ENCODE data around the gene CUL7. TPM values are rescaled to one million over a fixed set of nuclear protein-coding genes. Genes with fewer than 3 reads are reported as not detected.

Gene CUL7
- total RNA-seq, 1 experiment from 2014 or later = 18.6 TPM

DNA sequence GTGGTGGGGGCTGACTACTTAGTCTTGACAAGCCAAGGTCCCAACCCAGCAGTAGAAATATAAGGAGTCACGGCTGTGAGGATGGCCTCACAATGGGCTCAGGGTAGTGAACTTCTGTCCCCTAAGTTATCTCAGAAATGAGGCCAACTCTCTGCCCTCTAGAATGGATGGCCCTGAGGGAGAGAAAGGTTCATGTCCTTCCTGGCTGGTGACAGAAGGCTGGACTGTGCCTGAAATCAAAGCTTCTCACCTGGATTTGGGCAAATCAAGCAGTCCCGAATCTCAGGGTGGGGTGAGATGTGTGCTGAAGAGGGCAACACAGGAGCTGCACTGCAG is 19.5 kb downstream of the CUL7 start:
- peaks cover 13% of the 10 kb centered on the region for H3K36me3 ChIP-seq (ENCODE audit: low read depth, low read length)
- no peak overlapping the region for H2AFZ ChIP-seq (ENCODE audit: low read length)
- H3K4me2 ChIP-seq (ENCODE audit: low read length) = no peak overlapping the region
- H3K4me3 ChIP-seq (ENCODE audit: low read length) = no peak overlapping the region
- H3K27ac ChIP-seq (ENCODE audit: low read length) = no peak overlapping the region
- no peaks in the 10 kb centered on the region for H3K4me1 ChIP-seq (ENCODE audit: insufficient read depth, low read length)
- no peaks in the 10 kb centered on the region for H3K9me3 ChIP-seq (ENCODE audit: low read length)
- ChIA-PET POLR2A (ENCODE audit: unreplicated experiment) (no interaction called here), CTCF (no interaction called here)
- H3K9me2 ChIP-seq (replicated peaks; ENCODE audit: low read length) = no peaks in the 10 kb centered on the region
- ATAC-seq = no peak
- intact Hi-C loops (cut with micrococcal nuclease) = no loop called here
- no peaks in the 10 kb centered on the region for H3K27me3 ChIP-seq (ENCODE audit: low read length)
- no peaks in the 10 kb centered on the region for H4K20me1 ChIP-seq (ENCODE audit: low read length)
- H3F3A ChIP-seq (ENCODE audit: low read length, unreplicated experiment) = no peaks in the 10 kb centered on the region
- TF ChIP-seq, protein P1, sequence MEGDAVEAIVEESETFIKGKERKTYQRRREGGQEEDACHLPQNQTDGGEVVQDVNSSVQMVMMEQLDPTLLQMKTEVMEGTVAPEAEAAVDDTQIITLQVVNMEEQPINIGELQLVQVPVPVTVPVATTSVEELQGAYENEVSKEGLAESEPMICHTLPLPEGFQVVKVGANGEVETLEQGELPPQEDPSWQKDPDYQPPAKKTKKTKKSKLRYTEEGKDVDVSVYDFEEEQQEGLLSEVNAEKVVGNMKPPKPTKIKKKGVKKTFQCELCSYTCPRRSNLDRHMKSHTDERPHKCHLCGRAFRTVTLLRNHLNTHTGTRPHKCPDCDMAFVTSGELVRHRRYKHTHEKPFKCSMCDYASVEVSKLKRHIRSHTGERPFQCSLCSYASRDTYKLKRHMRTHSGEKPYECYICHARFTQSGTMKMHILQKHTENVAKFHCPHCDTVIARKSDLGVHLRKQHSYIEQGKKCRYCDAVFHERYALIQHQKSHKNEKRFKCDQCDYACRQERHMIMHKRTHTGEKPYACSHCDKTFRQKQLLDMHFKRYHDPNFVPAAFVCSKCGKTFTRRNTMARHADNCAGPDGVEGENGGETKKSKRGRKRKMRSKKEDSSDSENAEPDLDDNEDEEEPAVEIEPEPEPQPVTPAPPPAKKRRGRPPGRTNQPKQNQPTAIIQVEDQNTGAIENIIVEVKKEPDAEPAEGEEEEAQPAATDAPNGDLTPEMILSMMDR (conservative IDR thresholded peaks at IDR 0.05; ENCODE audit: low read depth, low read length) = no peak
- no peak for TF ChIP-seq EZH2 (IDR thresholded peaks at IDR 0.05; ENCODE audit: low read length, unreplicated experiment)
- no peak for TF ChIP-seq EZH2phosphoT487 (IDR thresholded peaks at IDR 0.05; ENCODE audit: borderline replicate concordance, low read length)
- H3K9ac ChIP-seq (ENCODE audit: low read length) = no peak overlapping the region
- no peak for DNase-seq
- no peaks in the 10 kb centered on the region for H3K79me2 ChIP-seq (ENCODE audit: low read length)
- BruUV-seq (replicated peaks) = no TSS peak

DNA sequence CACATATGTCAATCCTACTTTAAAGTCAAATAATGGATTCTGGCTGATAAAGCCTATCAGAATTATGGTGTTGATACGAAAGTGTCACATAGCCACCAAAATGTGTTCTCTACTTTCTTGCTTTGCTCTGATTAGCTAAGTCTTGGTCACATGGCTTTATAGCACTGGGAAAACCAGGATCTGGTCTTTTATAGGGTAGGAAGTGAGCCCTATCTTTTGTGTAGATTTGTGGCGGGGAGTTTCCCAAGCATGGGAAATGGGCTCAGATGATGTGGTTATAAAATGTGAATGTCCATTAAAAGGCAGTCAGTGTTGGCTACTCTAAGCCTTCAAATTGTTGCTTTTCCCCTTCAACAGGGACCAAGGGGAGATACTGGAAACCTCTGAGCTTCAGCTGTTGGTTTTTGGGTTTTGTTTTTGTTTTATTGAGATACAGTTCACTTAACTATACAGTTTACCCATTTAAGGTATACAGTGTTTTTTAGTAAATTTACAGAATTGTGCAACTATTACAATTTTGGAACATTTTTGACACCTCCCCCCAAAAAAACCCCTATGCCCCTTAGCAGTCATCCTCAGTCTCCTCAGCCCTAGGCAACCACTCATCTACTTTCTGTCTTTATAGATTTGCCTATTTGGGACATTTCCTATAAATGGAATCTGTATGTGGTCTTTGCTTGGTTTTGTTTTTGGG is 20.0 kb downstream of the CUL7 start:
- CTCF ChIA-PET = no interaction called here
- H3K9ac ChIP-seq (ENCODE audit: low read length) = no peak overlapping the region

DNA sequence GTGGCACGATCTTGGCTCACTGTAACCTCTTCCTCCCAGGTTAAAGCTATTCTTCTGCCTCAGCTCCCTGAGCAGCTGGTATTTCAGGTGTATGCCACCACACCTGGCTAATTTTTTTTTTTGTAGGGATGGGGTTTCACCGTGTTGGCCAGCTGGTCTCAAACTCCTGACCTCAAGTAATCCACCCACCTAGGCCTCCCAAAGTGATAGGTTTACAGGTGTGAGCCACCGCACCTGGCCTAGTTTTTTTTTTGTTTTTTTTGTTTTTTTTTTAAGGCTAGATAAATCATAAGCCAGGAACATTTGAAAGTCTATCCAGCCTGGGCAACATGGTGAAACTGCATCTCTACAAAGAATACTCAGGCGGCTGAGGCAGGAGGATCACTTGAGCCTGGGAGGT is 21.3 kb downstream of the CUL7 start:
- no peak overlapping the region for H2AFZ ChIP-seq (ENCODE audit: low read length)
- TF ChIP-seq EZH2phosphoT487 (IDR thresholded peaks at IDR 0.05; ENCODE audit: borderline replicate concordance, low read length) = no peak
- TF ChIP-seq, protein P1 (conservative IDR thresholded peaks at IDR 0.05; ENCODE audit: low read depth, low read length) = no peak
- no peak for TF ChIP-seq EZH2 (IDR thresholded peaks at IDR 0.05; ENCODE audit: low read length, unreplicated experiment)
- no peak for DNase-seq
- intact Hi-C loops (cut with micrococcal nuclease) = no loop called here
- CTCF ChIA-PET = no interaction called here
- no peak overlapping the region for H3K27ac ChIP-seq (ENCODE audit: low read length)
- H3K4me1 ChIP-seq (ENCODE audit: insufficient read depth, low read length) = no peaks in the 10 kb centered on the region
- H3K79me2 ChIP-seq (ENCODE audit: low read length) = no peaks in the 10 kb centered on the region
- no peaks in the 10 kb centered on the region for H3K27me3 ChIP-seq (ENCODE audit: low read length)
- H3K9ac ChIP-seq (ENCODE audit: low read length) = no peak overlapping the region
- ATAC-seq = no peak
- no peaks in the 10 kb centered on the region for H4K20me1 ChIP-seq (ENCODE audit: low read length)
- peaks cover 23% of the 10 kb centered on the region for H3K36me3 ChIP-seq (ENCODE audit: low read depth, low read length)
- H3K9me2 ChIP-seq (replicated peaks; ENCODE audit: low read length) = no peaks in the 10 kb centered on the region
- no peak overlapping the region for H3K4me3 ChIP-seq (ENCODE audit: low read length)
- H3F3A ChIP-seq (ENCODE audit: low read length, unreplicated experiment) = no peaks in the 10 kb centered on the region
- BruUV-seq (replicated peaks) = no TSS peak
- no peaks in the 10 kb centered on the region for H3K9me3 ChIP-seq (ENCODE audit: low read length)
- POLR2A ChIA-PET (ENCODE audit: unreplicated experiment) = no interaction called here
- H3K4me2 ChIP-seq (ENCODE audit: low read length) = no peak overlapping the region

More for the DNA sequence above, 20.0 kb downstream of the CUL7 start:
- Histone ChIP-seq H3K9me3 (ENCODE audit: low read length) (no peaks in the 10 kb centered on the region), H3K4me3 (ENCODE audit: low read length) (no peak overlapping the region), H3K9me2 (replicated peaks; ENCODE audit: low read length) (no peaks in the 10 kb centered on the region), H3K27me3 (ENCODE audit: low read length) (no peaks in the 10 kb centered on the region), H3K27ac (ENCODE audit: low read length) (no peak overlapping the region), H3K4me2 (ENCODE audit: low read length) (no peak overlapping the region), H3K79me2 (ENCODE audit: low read length) (no peaks in the 10 kb centered on the region), H2AFZ (ENCODE audit: low read length) (no peak overlapping the region), H3K4me1 (ENCODE audit: insufficient read depth, low read length) (no peaks in the 10 kb centered on the region), H3K36me3 (ENCODE audit: low read depth, low read length) (peaks cover 18% of the 10 kb centered on the region), H3F3A (ENCODE audit: low read length, unreplicated experiment) (no peaks in the 10 kb centered on the region), H4K20me1 (ENCODE audit: low read length) (no peaks in the 10 kb centered on the region)
- TF ChIP-seq EZH2 (IDR thresholded peaks at IDR 0.05; ENCODE audit: low read length, unreplicated experiment) = no peak
- TF ChIP-seq, protein P1 (conservative IDR thresholded peaks at IDR 0.05; ENCODE audit: low read depth, low read length) = no peak
- POLR2A ChIA-PET (ENCODE audit: unreplicated experiment) = no interaction called here
- DNase-seq (no peak), ATAC-seq (no peak)
- intact Hi-C loops (cut with micrococcal nuclease) = no loop called here
- TSS peak; percentile 10 for BruUV-seq (replicated peaks)
